ENCODE data around the gene CCDC12.

GRCh38 chr3:47010910-47011309, 34.4 kb upstream of the CCDC12 start:
- no peak for TF ChIP-seq CTCF (IDR thresholded peaks at IDR 0.05)
- TF ChIP-seq EZH2 (IDR thresholded peaks at IDR 0.05), result no peak
